Vagina (tissue), 2 donors: ENCODE measurements around the gene TEX36.

Experiments used
- CTCF ChIP-seq, 3 experiments: fragments of 450-650 bp in 2 of 3; fragments of 200-600 bp in 1 of 3; sonication (generic) in 1 of 3; IDR thresholded peaks; one replicate each; pipeline ENCODE4 v1.5.1; 2017 to 2019; ENCODE audit warnings: antibody characterized with exemption in 3 of 3, mild to moderate bottlenecking in 2 of 3, moderate library complexity in 2 of 3
- POLR2AphosphoS5 ChIP-seq, 2 donors: sonication (generic); formaldehyde crosslinking; IDR thresholded peaks; one replicate each; pipeline ENCODE4 v1.9.0; 2017; ENCODE audit warnings: antibody characterized with exemption in 2 of 2, mild to moderate bottlenecking in 2 of 2, low read depth in 1 of 2; ENCODE audit not compliant: insufficient read depth in 1 of 2

- TF ChIP-seq CTCF (IDR thresholded peaks at IDR 0.05) (no peak), POLR2AphosphoS5 (IDR thresholded peaks at IDR 0.05; ENCODE audit: insufficient read depth in 1 of 2, low read depth in 1 of 2) (no peak)
Observed at GRCh38 chr10:125661431-125661940, 21.5 kb downstream of the TEX36 start.
